Measurements from ENCODE around the gene ADARB1.

ADARB1 gene

GRCh38 chr21:45093035-45093532 is 18.7 kb downstream of the ADARB1 start:
- ATAC-seq, result no peak
- TF ChIP-seq PPARA (CRISPR knock-in tag; IDR thresholded peaks at IDR 0.05; ENCODE audit: borderline replicate concordance) (no peak), ESRRG (CRISPR knock-in tag; IDR thresholded peaks at IDR 0.05) (no peak), GLIS3 (CRISPR knock-in tag; IDR thresholded peaks at IDR 0.05) (no peak), CREB5 (CRISPR knock-in tag; IDR thresholded peaks at IDR 0.05; ENCODE audit: low read depth) (no peak), ZC3H10 (CRISPR knock-in tag; IDR thresholded peaks at IDR 0.05) (no peak), OSR1 (CRISPR knock-in tag; IDR thresholded peaks at IDR 0.05) (no peak)

DNA sequence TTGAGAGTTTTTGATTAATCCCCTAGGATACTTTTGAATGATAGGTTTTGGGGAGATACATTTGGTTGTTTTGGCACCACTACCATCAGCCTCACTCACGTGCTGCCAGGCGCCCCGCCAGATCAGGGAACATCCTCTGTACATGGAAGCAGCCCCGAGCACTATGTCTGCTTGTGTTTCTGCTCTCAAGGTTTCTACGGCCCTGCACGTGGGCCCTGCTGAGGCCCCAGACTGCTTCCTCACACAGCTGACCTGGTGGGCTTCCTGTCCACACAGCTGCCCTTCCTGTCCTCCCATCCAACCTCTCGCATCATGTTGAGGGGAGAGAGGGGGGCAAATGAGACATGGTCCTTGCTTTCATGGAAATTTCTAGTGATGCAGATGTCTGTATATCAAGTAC is 20.0 kb downstream of the ADARB1 start:
- ATAC-seq, result no peak
- no peak for TF ChIP-seq ZFP3 (CRISPR knock-in tag; IDR thresholded peaks at IDR 0.05)
- no peak for TF ChIP-seq SNAI2 (CRISPR knock-in tag; IDR thresholded peaks at IDR 0.05)
- TF ChIP-seq ZC3H10 (CRISPR knock-in tag; IDR thresholded peaks at IDR 0.05), result no peak
- no peak for TF ChIP-seq GLIS3 (CRISPR knock-in tag; IDR thresholded peaks at IDR 0.05)
- TF ChIP-seq OSR1 (CRISPR knock-in tag; IDR thresholded peaks at IDR 0.05), result no peak
- TF ChIP-seq TOX (CRISPR knock-in tag; IDR thresholded peaks at IDR 0.05; ENCODE audit: borderline replicate concordance), result no peak
- TF ChIP-seq, protein P1, sequence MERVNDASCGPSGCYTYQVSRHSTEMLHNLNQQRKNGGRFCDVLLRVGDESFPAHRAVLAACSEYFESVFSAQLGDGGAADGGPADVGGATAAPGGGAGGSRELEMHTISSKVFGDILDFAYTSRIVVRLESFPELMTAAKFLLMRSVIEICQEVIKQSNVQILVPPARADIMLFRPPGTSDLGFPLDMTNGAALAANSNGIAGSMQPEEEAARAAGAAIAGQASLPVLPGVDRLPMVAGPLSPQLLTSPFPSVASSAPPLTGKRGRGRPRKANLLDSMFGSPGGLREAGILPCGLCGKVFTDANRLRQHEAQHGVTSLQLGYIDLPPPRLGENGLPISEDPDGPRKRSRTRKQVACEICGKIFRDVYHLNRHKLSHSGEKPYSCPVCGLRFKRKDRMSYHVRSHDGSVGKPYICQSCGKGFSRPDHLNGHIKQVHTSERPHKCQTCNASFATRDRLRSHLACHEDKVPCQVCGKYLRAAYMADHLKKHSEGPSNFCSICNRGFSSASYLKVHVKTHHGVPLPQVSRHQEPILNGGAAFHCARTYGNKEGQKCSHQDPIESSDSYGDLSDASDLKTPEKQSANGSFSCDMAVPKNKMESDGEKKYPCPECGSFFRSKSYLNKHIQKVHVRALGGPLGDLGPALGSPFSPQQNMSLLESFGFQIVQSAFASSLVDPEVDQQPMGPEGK (CRISPR knock-in tag; IDR thresholded peaks at IDR 0.05; ENCODE audit: borderline replicate concordance), result no peak
- no peak for TF ChIP-seq RARB (CRISPR knock-in tag; IDR thresholded peaks at IDR 0.05)
- no peak for TF ChIP-seq CSRNP3 (CRISPR knock-in tag; IDR thresholded peaks at IDR 0.05)
- TF ChIP-seq ZNF8 (CRISPR knock-in tag; IDR thresholded peaks at IDR 0.05), result no peak
- no peak for TF ChIP-seq ZNF565 (CRISPR knock-in tag; conservative IDR thresholded peaks at IDR 0.05; ENCODE audit: low read depth)
- TF ChIP-seq PPARA (CRISPR knock-in tag; IDR thresholded peaks at IDR 0.05; ENCODE audit: borderline replicate concordance), result no peak
- TF ChIP-seq ESRRG (CRISPR knock-in tag; IDR thresholded peaks at IDR 0.05), result no peak
- TF ChIP-seq ISL1 (CRISPR knock-in tag; IDR thresholded peaks at IDR 0.05), result no peak

DNA sequence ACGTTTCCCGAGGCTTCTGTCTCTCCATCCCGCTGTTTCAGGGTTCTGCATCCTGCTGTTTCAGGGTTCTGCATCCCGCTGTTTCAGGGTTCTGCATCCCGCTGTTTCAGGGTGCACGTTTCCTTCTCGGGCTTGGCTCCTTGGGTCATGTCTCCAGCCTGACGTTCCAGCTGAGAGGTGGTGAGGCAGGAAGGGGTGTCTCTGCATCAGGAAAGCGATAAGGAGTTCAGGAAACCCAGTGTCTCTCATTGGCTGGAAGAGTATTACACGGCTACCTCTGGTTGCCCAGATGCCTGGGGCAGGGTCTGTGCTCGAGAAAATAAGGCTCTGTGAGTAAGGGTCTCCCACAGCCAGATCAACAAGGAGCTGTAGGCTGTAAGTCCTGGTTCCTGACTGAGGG is 21.1 kb downstream of the ADARB1 start:
- TF ChIP-seq ARNTL (CRISPR knock-in tag; IDR thresholded peaks at IDR 0.05; ENCODE audit: borderline replicate concordance, low read depth) (no peak), CREB5 (CRISPR knock-in tag; IDR thresholded peaks at IDR 0.05; ENCODE audit: low read depth) (no peak), TCF4 (CRISPR knock-in tag; IDR thresholded peaks at IDR 0.05; ENCODE audit: borderline replicate concordance) (no peak), BACH2 (CRISPR knock-in tag; IDR thresholded peaks at IDR 0.05; ENCODE audit: borderline replicate concordance) (no peak), ZNF70 (CRISPR knock-in tag; IDR thresholded peaks at IDR 0.05) (no peak), CSRNP3 (CRISPR knock-in tag; IDR thresholded peaks at IDR 0.05) (no peak), CSDC2 (CRISPR knock-in tag; IDR thresholded peaks at IDR 0.05) (no peak), POU6F1 (CRISPR knock-in tag; IDR thresholded peaks at IDR 0.05; ENCODE audit: borderline replicate concordance, low read depth) (no peak), GLIS3 (CRISPR knock-in tag; IDR thresholded peaks at IDR 0.05) (no peak), ZNF8 (CRISPR knock-in tag; IDR thresholded peaks at IDR 0.05) (no peak), RARB (CRISPR knock-in tag; IDR thresholded peaks at IDR 0.05) (no peak), TSHZ2 (CRISPR knock-in tag; IDR thresholded peaks at IDR 0.05) (no peak), ZFP30 (CRISPR knock-in tag; IDR thresholded peaks at IDR 0.05) (no peak)
- no peak for ATAC-seq
